ENCODE data around the gene CSN2.
"Not testable (repeated sequence)": the region's sequence is repeated elsewhere in the genome, so short reads cannot be mapped to it uniquely, and the experiment has no call there.

CSN2 gene

DNA sequence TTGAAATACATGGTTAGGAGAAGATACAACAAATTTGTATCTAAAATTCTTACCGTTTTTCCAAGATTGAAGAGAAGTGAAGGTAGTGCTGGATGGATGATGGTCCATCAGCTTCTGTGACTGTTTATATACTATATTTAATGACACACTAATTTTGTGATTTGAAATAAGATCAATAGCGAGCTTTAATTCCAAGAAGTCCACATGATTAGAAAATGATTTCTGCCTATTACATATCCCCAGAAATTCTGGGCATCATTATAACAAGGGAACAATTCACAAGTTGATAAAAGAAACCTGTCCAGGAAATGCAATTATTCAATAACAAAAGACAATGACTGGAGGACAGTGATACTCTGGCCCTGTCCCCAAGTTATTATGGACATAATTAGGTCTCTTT lies at the start of gene CSN2:
Gene CSN2 (minus strand): TSS at position 101 of the 400 bp plus-strand sequence. CDS start 4,733 bp downstream, outside the sequence.
- DNase-seq (ENCODE audit: low read depth in 2 of 2, low spot score in 1 of 2): no peak

GRCh38 chr4:70008771-70009170 lies 43.2 kb upstream of the CSN2 start:
- no peak for DNase-seq (ENCODE audit: low read depth in 2 of 2, low spot score in 1 of 2)

- DNase-seq (ENCODE audit: low read depth in 2 of 2, low spot score in 1 of 2): no peak
Measured at GRCh38 chr4:70002507-70002906, 37.0 kb upstream of the CSN2 start.

DNA sequence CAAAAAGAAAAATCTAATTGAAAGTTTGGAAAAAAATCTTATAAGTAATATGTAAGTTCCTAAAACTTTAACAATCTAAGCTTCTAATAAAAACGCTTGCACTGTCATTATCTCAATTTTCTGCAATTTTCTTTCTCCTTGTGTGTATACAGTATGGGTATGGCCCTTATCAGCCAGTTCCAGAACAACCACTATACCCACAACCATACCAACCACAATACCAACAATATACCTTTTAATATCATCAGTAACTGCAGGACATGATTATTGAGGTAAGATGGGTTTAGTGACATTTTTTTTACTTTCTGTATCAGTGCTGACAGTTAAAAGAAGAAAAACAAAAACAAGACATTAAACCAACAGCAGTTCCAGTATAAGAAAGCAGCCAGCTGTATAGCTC lies 35.2 kb upstream of the CSN2 start:
- DNase-seq (ENCODE audit: low read depth in 2 of 2, low spot score in 1 of 2): no peak

GRCh38 chr4:69999420-69999819 lies 33.9 kb upstream of the CSN2 start:
- no peak for DNase-seq (ENCODE audit: low read depth in 2 of 2, low spot score in 1 of 2)

DNA sequence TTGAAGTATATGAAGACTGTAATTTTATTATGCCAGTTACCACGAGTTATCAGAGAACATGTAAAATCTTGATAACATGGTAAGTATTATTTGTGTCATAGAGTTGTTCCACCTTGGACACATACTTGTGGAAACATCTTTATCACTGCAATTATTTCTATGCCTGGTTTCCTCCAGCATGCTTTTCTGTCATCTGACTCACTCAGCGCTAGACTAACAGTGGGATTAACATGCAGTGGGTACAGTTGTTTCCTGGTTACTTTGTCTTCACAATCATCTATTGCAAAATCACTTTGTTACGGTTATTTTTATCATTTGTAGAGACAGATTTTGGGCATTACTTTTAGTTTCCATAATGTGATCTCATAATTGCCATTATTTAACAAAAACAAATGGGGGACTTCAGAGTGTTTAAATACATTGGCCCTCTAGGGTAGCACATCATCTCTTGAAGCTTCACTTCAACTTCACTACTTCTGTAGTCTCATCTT lies 30.0 kb upstream of the CSN2 start, which contains the start of gene STATH:
Gene STATH (plus strand): TSS at position 441 of the 491 bp plus-strand sequence. CDS start 2,472 bp downstream, outside the sequence.
- no peak for DNase-seq (ENCODE audit: low read depth in 2 of 2, low spot score in 1 of 2)

- no peak for DNase-seq (ENCODE audit: low read depth in 2 of 2, low spot score in 1 of 2)
Measured at GRCh38 chr4:69994782-69995181, 29.3 kb upstream of the CSN2 start.

DNA sequence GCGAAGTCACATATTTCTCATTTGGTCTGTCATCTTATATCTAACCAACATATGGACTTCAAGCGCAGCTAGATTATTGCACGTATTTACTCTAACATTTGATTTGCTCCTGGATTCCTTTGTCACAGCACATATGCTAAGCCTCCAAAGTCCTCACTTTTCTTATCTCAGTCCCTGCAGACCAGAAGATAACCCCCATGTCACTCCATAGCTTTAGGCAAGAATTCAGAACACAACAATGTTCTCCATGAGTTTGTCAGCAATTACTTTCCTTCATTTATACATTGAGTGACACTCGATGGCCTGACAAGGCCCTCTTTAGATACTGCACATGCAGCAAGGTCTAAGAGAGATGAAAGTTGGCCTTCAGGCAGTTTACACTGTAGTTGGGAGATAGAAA lies 25.5 kb upstream of the CSN2 start:
- no peak for DNase-seq (ENCODE audit: low read depth in 2 of 2, low spot score in 1 of 2)

DNA sequence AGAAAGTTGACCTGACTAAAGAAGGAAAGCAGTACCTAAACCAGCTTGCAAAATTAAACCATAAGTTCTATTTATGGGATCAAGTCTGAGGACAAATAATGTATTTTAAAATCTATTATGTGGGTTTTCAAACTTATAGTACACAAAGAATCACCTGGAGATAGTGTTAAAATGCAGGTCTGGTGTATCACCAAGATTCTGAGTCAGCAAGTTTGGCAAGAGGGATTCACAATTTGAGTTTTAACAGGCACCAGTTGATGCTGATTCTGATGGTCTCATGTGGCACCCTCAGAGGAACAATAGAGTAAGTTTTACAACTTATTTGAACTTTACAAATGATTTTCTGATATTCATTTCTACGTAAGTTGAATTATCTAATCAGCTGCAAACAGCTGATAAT lies 21.1 kb upstream of the CSN2 start:
- no peak for DNase-seq (ENCODE audit: low read depth in 2 of 2, low spot score in 1 of 2)

- no peak for DNase-seq (ENCODE audit: low read depth in 2 of 2, low spot score in 1 of 2)
Measured at GRCh38 chr4:69984030-69984443, 18.5 kb upstream of the CSN2 start.

GRCh38 chr4:69977582-69977981 lies 12.1 kb upstream of the CSN2 start:
- DNase-seq (ENCODE audit: low read depth in 2 of 2, low spot score in 1 of 2): no peak

- DNase-seq (ENCODE audit: low read depth in 2 of 2, low spot score in 1 of 2): no peak
Measured at GRCh38 chr4:69974631-69975030, 9.1 kb upstream of the CSN2 start.

DNA sequence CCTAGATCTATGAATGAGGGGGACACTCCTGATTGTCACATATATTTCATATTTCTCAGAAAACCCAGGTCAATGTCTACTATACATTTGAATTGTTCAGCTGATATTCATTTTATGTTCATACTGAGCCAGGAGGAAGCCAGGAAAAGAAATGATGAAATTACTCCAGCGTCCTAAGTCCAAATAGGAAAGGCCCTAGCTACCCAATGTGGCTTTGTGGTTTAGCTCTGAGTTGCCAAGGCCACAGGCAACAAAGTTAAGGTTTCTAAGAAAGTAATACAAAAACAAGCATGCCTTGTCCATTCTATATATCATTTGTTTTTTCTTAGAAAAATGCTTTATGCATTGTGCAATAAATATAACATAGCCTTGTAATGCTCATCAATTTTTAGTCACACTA lies 4.5 kb upstream of the CSN2 start:
- no peak for DNase-seq (ENCODE audit: low read depth in 2 of 2, low spot score in 1 of 2)

GRCh38 chr4:69957209-69957608 lies 8.3 kb downstream of the CSN2 start:
- no peak for DNase-seq (ENCODE audit: low read depth in 2 of 2, low spot score in 1 of 2)

DNA sequence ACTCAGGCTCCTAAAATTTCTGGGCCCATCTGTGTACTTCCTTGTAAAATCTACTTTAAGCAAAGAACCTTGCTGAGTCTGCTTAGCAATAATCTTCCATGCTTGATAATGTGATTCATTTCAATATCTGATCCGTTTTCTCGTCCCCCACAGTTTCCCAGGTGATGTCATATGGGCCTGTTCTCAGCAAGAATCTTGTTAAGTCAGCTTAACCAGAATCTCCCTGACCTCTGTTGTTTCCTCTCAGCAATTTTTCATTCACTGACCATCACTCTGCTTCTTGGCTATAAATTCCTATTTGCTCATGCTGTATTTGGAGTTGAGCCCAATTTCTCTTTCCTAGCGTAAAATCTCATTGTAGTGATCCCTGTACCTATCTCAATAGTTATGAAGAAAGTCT lies 13.9 kb downstream of the CSN2 start:
- DNase-seq (ENCODE audit: low read depth in 2 of 2, low spot score in 1 of 2): no peak

DNA sequence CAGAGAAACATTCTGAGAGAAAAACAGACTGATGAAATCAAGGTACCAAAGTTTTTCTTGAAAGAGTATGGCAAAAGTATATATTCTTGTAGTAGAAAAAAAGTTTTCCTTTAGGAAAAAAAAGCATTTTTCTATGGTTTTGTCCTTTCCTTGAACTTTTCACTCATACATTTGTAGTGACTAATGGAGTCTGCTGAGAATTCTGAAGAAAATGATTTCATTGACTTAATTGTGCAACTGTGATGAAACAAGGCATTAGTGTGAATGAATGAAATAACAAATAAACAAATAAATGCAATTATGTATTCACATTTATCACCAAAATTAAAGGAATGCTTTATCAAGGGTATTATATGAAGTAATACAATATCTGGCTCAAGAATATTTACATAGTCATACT lies 29.0 kb downstream of the CSN2 start:
- DNase-seq (ENCODE audit: low read depth in 2 of 2, low spot score in 1 of 2): no peak

- no peak for DNase-seq (ENCODE audit: low read depth in 2 of 2, low spot score in 1 of 2)
Measured at GRCh38 chr4:69934150-69934549, 31.4 kb downstream of the CSN2 start.

GRCh38 chr4:69930768-69931167 lies 34.8 kb downstream of the CSN2 start, which contains the start of gene CSN1S1:
CSN1S1 (plus strand) TSS chr4:69931068; CDS start chr4:69932556, 1,488 bp downstream.
- no peak for DNase-seq (ENCODE audit: low read depth in 2 of 2, low spot score in 1 of 2)

GRCh38 chr4:69923782-69924410 lies 41.6 kb downstream of the CSN2 start:
- not testable (repeated sequence) for DNase-seq (ENCODE audit: low read depth in 2 of 2, low spot score in 1 of 2)

- DNase-seq (ENCODE audit: low read depth in 2 of 2, low spot score in 1 of 2): no peak
Measured at GRCh38 chr4:69920874-69921273, 44.7 kb downstream of the CSN2 start.

DNA sequence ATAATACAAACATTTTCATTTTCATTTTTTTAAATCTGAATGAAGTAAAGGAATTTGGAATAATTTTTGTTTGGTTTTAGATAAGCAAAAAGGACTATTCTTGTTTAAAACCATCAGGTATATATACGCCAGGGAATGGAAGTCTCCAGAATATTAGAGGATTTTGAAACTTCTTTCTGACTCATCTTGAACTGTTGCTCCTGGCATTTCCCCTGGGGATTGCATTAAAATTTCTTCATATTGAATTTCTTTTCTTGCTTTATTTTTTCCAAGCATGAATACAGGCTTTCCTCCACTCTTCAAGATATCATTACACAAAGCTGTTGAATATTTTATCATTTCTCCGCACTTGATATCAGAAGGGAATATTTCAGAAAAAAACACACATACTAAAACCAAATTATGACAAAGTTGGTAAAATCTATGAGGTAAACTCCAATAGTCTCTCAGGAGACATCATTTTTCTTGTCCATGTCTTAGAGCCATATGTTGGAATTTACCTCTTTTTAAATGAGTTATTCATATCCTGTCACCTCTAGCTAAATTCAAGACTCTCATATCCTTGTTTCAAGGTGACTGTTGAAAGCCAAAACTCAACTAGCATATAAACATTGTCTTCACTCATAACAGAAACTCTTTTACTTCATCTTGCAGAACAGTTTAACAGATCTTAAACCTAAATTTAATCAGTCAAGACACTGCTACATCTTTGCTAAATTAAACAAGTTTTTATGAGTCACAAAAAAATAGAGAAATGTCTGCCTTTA lies 55.3 kb downstream of the CSN2 start:
- no peak for DNase-seq (ENCODE audit: low read depth in 2 of 2, low spot score in 1 of 2)

GRCh38 chr4:69909195-69909594 lies 56.3 kb downstream of the CSN2 start:
- DNase-seq (ENCODE audit: low read depth in 2 of 2, low spot score in 1 of 2): no peak

All from stimulated activated CD8-positive, alpha-beta memory T cell treated with anti-CD3 and anti-CD28 coated beads, Interleukin-4, amount 100 ng/mL, for 4 hours (primary cell).